ENCODE measurements around the gene ADAMTS17. TPM values are rescaled to one million over a fixed set of nuclear protein-coding genes. Genes with fewer than 3 reads are reported as not detected.

The ADAMTS17 gene
- total RNA-seq, 1 experiment from 2014 or later = 4.2 TPM

- no peak for TF ChIP-seq POLR2AphosphoS5 (IDR thresholded peaks at IDR 0.05; ENCODE audit: low read depth, low read length)
- no peak for TF ChIP-seq RAD21 (IDR thresholded peaks at IDR 0.05; ENCODE audit: low read depth)
- TF ChIP-seq, protein P1, sequence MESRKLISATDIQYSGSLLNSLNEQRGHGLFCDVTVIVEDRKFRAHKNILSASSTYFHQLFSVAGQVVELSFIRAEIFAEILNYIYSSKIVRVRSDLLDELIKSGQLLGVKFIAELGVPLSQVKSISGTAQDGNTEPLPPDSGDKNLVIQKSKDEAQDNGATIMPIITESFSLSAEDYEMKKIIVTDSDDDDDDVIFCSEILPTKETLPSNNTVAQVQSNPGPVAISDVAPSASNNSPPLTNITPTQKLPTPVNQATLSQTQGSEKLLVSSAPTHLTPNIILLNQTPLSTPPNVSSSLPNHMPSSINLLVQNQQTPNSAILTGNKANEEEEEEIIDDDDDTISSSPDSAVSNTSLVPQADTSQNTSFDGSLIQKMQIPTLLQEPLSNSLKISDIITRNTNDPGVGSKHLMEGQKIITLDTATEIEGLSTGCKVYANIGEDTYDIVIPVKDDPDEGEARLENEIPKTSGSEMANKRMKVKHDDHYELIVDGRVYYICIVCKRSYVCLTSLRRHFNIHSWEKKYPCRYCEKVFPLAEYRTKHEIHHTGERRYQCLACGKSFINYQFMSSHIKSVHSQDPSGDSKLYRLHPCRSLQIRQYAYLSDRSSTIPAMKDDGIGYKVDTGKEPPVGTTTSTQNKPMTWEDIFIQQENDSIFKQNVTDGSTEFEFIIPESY (IDR thresholded peaks at IDR 0.05; ENCODE audit: extremely low read depth, insufficient replicate concordance, low read length) = no peak
Measured at GRCh38 chr15:100029868-100030479, 311.8 kb downstream of the ADAMTS17 start (continued).

DNA sequence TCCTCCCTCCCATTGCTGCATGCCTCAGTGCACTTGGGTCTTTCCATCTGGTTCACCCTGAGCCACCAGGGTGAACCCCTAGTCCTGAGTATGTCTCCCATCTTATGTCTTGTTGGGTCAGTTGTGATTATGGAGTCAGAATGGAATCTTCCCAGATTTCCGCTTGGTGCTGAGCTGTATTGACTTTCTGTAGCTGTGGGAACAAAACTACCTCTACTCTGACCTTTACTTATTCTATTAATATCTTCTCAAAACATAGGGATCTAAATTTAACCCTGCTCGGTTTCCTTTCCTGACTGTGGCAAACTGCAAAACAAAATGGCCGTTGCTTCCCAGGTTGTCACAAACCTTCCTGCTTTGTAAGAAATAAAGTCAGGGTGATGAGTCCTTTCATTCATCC lies 312.7 kb downstream of the ADAMTS17 start:
- no peaks in the 10 kb centered on the region; a peak in 1 of 4 replicates for H3K4me1 ChIP-seq (ENCODE audit: control insufficient read depth in 1 of 2, insufficient read depth in 2 of 2, low read length in 2 of 2)
- no peak overlapping the region for H3K4me2 ChIP-seq (ENCODE audit: low read length)
- peaks cover 3 to 15% of the 10 kb centered on the region in 2 experiments; a peak in 2 of 4 replicates for H3K9me3 ChIP-seq (ENCODE audit: control insufficient read depth in 1 of 2, insufficient read depth in 1 of 2, low read depth in 1 of 2, low read length in 2 of 2)
- no peak overlapping the region for H2AFZ ChIP-seq (ENCODE audit: low read depth, low read length, poor library complexity, severe bottlenecking)
- ChIA-PET CTCF (no interaction called here), RAD21 (ENCODE audit: low non-redundant PET in 1 of 2, low total read pairs in 2 of 2, uncharacterized antibody in 2 of 2, unreplicated experiment in 2 of 2) (no interaction called here), POLR2A (no interaction called here)
- no peaks in the 10 kb centered on the region for H3K79me2 ChIP-seq (ENCODE audit: insufficient read depth, low read length)
- intact Hi-C loops (cut with micrococcal nuclease) = no loop called here
- H3K27ac ChIP-seq (ENCODE audit: low read depth, low read length) = no peak overlapping the region
- ATAC-seq = no peak
- no peak for DNase-seq (ENCODE audit: low read depth, low spot score)
- H3K36me3 ChIP-seq (ENCODE audit: control insufficient read depth in 1 of 2, insufficient read depth in 2 of 2, low read length in 2 of 2) = no peaks in the 10 kb centered on the region
- no peaks in the 10 kb centered on the region for H3K9me2 ChIP-seq (ENCODE audit: insufficient read depth)
- BruUV-seq (replicated peaks) = no TSS peak
- H3K9ac ChIP-seq (ENCODE audit: low read length) = no peak overlapping the region
- H3K27me3 ChIP-seq (ENCODE audit: insufficient read depth, low read length) = no peaks in the 10 kb centered on the region
- TF ChIP-seq ZFX (IDR thresholded peaks at IDR 0.05) (no peak), SIN3A (IDR thresholded peaks at IDR 0.05; ENCODE audit: low read depth) (no peak), RAD21 (IDR thresholded peaks at IDR 0.05; ENCODE audit: low read depth) (no peak), JUND (IDR thresholded peaks at IDR 0.05) (no peak), EZH2phosphoT487 (IDR thresholded peaks at IDR 0.05; ENCODE audit: borderline replicate concordance) (no peak), REST (IDR thresholded peaks at IDR 0.05; ENCODE audit: low read depth) (no peak), SRF (IDR thresholded peaks at IDR 0.05; ENCODE audit: low read depth) (no peak), POLR2A (IDR thresholded peaks at IDR 0.05; ENCODE audit: borderline replicate concordance, extremely low read depth, insufficient read depth, insufficient read length) (no peak), SP1 (IDR thresholded peaks at IDR 0.05; ENCODE audit: low read depth) (no peak), CBX3 (IDR thresholded peaks at IDR 0.05; ENCODE audit: low read depth) (no peak), ZNF274 (IDR thresholded peaks at IDR 0.05; ENCODE audit: low read depth, low read length) (no peak), FOSL1 (IDR thresholded peaks at IDR 0.05; ENCODE audit: low read depth) (no peak), TCF7L2 (IDR thresholded peaks at IDR 0.05; ENCODE audit: borderline replicate concordance, extremely low read depth, insufficient read depth, insufficient read length) (no peak)
- H4K20me1 ChIP-seq (ENCODE audit: insufficient read depth) = no peaks in the 10 kb centered on the region
- H3K4me3 ChIP-seq (replicated peaks in 1 of 2; ENCODE audit: low read depth in 1 of 2, low read length in 2 of 2) = no peak overlapping the region

All from HCT116 (cell line).